Fibroblast of upper back skin (primary cell): Measurements from ENCODE around the gene ZBTB5.
"Not testable (repeated sequence)": the region's sequence is repeated elsewhere in the genome, so short reads cannot be mapped to it uniquely, and the experiment has no call there.

ENCODE experiments used
- DNase-seq: peaks from one replicate; pipeline ENCODE4 v3.0.0-alpha.2; 2013

ZBTB5 gene

DNA sequence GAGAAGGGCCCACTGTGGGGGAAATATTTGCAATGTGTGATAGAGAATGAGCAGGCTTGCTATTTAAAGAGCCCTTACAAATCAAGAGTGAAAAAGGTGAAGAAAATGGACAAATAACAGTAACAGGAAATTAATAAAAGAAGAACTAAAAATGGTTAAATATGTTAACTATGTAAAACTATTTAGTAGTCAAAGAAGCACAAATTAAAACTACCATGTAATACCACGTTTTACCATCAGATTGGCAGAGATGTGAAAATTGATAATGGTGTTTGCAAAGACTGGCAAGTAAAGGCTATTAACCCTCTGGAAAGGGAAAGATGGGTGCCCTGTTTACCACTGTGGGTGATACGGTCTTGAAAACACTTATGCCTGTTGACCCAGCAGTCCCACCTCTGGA is 65.9 kb downstream of the ZBTB5 start:
- DNase-seq: no peak

DNA sequence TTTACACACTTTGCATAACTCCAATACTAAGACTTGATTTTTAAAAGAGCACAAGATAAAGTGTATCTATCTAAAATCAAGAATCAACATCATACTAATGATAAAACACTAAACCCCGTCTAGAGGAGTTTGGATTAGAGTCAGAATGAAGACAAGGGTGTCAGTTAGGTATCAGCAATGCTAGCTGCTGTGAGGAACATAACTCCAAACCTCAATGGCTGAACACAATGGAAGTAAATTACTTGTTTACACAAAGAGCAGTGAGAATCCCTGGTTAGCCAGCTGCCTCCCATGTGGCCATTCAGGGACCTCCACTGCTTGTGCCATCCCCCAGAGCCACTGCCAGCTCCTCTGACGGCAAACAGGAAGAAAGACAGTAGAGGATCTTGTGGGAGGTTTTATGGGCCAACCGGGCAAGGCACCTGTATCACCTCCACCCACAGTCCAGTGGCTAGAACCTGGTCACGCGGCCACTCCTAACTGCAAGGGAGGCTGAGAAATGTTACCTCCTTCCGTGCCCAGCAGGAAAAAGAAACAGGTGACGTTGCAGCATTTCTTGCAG is 66.7 kb downstream of the ZBTB5 start:
- DNase-seq: no peak

GRCh38 chr9:37397948-37398347 is 67.3 kb downstream of the ZBTB5 start:
- DNase-seq: not testable (repeated sequence)

DNA sequence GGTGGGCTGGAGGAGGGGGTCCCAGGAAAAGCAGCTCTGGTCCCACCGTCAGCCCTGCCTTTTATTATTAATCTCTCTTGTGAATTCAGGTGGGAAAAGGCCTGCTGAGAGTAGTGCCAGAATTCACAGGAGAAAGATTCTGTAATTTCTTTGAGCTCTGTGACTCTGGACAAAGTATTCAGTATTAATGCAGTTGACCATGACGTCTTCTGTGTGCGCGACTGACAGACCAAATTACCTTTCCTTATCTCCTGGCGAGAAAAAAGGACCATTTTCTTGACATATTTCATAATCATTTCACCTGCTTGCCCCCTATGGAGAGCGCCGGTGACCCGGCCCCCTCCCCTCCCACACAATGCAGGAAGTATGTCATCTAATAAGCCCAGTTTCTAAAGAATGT is 69.6 kb downstream of the ZBTB5 start:
- DNase-seq: no peak

- DNase-seq: no peak
These were observed 70.0 kb downstream of the ZBTB5 start for GRCh38 chr9:37395229-37395628.

GRCh38 chr9:37392272-37392671 is 73.0 kb downstream of the ZBTB5 start:
- DNase-seq: no peak

DNA sequence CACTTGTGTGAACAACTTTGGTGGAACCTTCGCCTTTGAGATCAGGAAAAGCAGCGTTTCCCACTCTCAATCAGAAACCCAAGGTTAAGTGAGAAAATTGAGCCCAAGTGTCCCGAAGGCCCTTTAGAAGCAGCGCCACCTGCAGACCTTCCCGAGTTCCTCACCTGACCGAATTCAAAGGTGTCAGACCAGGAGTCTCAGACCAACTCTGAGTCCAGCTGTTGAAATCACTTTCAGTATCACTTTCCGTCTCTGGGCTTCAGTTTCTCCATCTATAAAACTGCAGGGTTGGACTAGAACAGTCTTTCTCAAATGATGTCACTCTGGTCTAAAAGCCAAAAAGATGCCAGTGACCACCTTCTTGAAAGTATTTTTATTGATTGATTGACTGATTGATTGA is 74.5 kb downstream of the ZBTB5 start:
- DNase-seq: no peak
